B cell (primary cell): Measurements from ENCODE around the gene NTHL1. TPM values are rescaled to one million over a fixed set of nuclear protein-coding genes. Genes with fewer than 3 reads are reported as not detected.
A peak's percentile ranks its signal among the peaks of the same experiment; 100 is the strongest.

Experiments used
- ATAC-seq: fragments of 200-7000 bp; cut with Tn5 transposase; one replicate; pipeline ENCODE4 v1.10.0; 2021; ENCODE audit warnings: low read depth, mild to moderate bottlenecking, moderate number of reproducible peaks, moderate library complexity
- CTCF ChIA-PET: fragments of 350-600 bp; sonication (Branson Sonifier 250); formaldehyde crosslinking; loops from one replicate; lab custom pipeline; 2021; ENCODE audit warnings: antibody characterized with exemption, inconsistent platforms; lab: Charles Lee
- POLR2A ChIA-PET: fragments of 350-600 bp; sonication (Branson Sonifier 250); formaldehyde crosslinking; loops from one replicate; lab custom pipeline; 2021; ENCODE audit warnings: antibody characterized with exemption; lab: Charles Lee
- DNase-seq: peaks from one replicate; pipeline ENCODE4 v3.0.0; 2013
- H2AFZ ChIP-seq: 2 replicates; pipeline ENCODE4 v1.6.1; 2012; ENCODE audit warnings: mild to moderate bottlenecking, low read depth, low read length; ENCODE audit not compliant: insufficient read depth, poor library complexity, severe bottlenecking
- H3K27ac ChIP-seq, 2 donors: 1 replicate in 1 of 2; 2 replicates in 1 of 2; pipeline ENCODE4 v1.5.1; 2012 to 2013; ENCODE audit warnings: low read length in 2 of 2, mild to moderate bottlenecking in 2 of 2, moderate library complexity in 1 of 2
- H3K27me3 ChIP-seq, 4 experiments: fragments of 200-600 bp in 1 of 4; sonication (generic) in 1 of 4; replicated peaks in 1 of 4; 1 replicate in 2 of 4; 2 replicates in 2 of 4; pipeline versions ENCODE4 v1.6.1 to v1.7.0; 2013 to 2016; ENCODE audit warnings: low read length in 3 of 4, mild to moderate bottlenecking in 2 of 4, mixed read lengths in 1 of 4, moderate library complexity in 1 of 4; ENCODE audit not compliant: insufficient read depth in 4 of 4, control insufficient read depth in 3 of 4; ENCODE audit errors: control extremely low read depth in 1 of 4
- H3K36me3 ChIP-seq, 2 experiments: replicated peaks in 1 of 2; 1 replicate in 1 of 2; 2 replicates in 1 of 2; pipeline versions ENCODE4 v1.6.1 to v1.7.1; 2013; ENCODE audit warnings: low read length in 1 of 2; ENCODE audit not compliant: insufficient read depth in 2 of 2, control insufficient read depth in 1 of 2; ENCODE audit errors: control extremely low read depth in 1 of 2, extremely low read depth in 1 of 2
- H3K4me1 ChIP-seq, 2 donors: fragments of 200-600 bp in 1 of 2; sonication (generic) in 1 of 2; 1 replicate in 1 of 2; 2 replicates in 1 of 2; pipeline versions ENCODE4 v1.5.1 to v1.6.1; 2013 to 2017; ENCODE audit warnings: low read length in 2 of 2; ENCODE audit not compliant: control insufficient read depth in 2 of 2, insufficient read depth in 2 of 2
- H3K4me2 ChIP-seq: replicated peaks from 2 replicates; pipeline ENCODE3; 2012; ENCODE audit warnings: mild to moderate bottlenecking, low read depth, low read length; ENCODE audit not compliant: poor library complexity, severe bottlenecking
- H3K4me3 ChIP-seq, 5 experiments: fragments of 200-600 bp in 1 of 5; sonication (generic) in 1 of 5; 1 replicate in 3 of 5; 2 replicates in 2 of 5; pipeline versions ENCODE4 v1.5.1 to v1.7.0; 2011 to 2016; ENCODE audit warnings: low read length in 4 of 5, mild to moderate bottlenecking in 4 of 5, low read depth in 2 of 5, control low read depth in 1 of 5, moderate library complexity in 1 of 5; ENCODE audit not compliant: insufficient read depth in 1 of 5; ENCODE audit errors: control extremely low read depth in 1 of 5, extremely low read depth in 1 of 5
- H3K79me2 ChIP-seq: fragments of 200-600 bp; sonication (generic); one replicate; pipeline ENCODE4 v1.6.0; 2016; ENCODE audit warnings: low read length; ENCODE audit not compliant: control insufficient read depth, insufficient read depth
- H3K9ac ChIP-seq: fragments of 200-600 bp; sonication (generic); 2 replicates; pipeline ENCODE4 v1.6.1; 2017; ENCODE audit warnings: mild to moderate bottlenecking, low read length, moderate library complexity
- H3K9me3 ChIP-seq, 3 donors: one replicate each; pipeline versions ENCODE4 v1.6.1 to v1.7.1; 2013; ENCODE audit warnings: low read length in 2 of 3; ENCODE audit not compliant: control insufficient read depth in 2 of 3, insufficient read depth in 1 of 3; ENCODE audit errors: control extremely low read depth in 1 of 3
- H4K20me1 ChIP-seq: 2 replicates; pipeline ENCODE4 v1.6.0; 2012; ENCODE audit warnings: mild to moderate bottlenecking, low read length; ENCODE audit not compliant: insufficient read depth, control insufficient read depth, poor library complexity, severe bottlenecking
- H3K27ac Mint-ChIP-seq: one replicate; pipeline ENCODE4 v1.8.0; 2021; ENCODE audit warnings: mixed read lengths
- H3K27me3 Mint-ChIP-seq: one replicate; pipeline ENCODE4 v1.8.0; 2021; ENCODE audit warnings: mixed read lengths
- H3K4me1 Mint-ChIP-seq: one replicate; pipeline ENCODE4 v1.8.0; 2021; ENCODE audit warnings: mixed read lengths
- H3K4me3 Mint-ChIP-seq: one replicate; pipeline ENCODE4 v1.8.0; 2021; ENCODE audit warnings: mixed read lengths
- H3K9me3 Mint-ChIP-seq: one replicate; pipeline ENCODE4 v1.8.0; 2022; ENCODE audit warnings: mixed read lengths; ENCODE audit not compliant: insufficient read depth
- EZH2 ChIP-seq: IDR thresholded peaks from 2 replicates; pipeline ENCODE4 v1.6.1; 2012; ENCODE audit warnings: borderline replicate concordance, low read depth, mild to moderate bottlenecking, moderate library complexity, low read length; ENCODE audit not compliant: insufficient read depth, poor library complexity, severe bottlenecking
- WGBS: methylation state at CpG from one replicate; pipeline ENCODE4 v1.1.5; 2013; ENCODE audit warnings: missing lambda C conversion rate; ENCODE audit not compliant: insufficient coverage; 5-methylcytosine and 5-hydroxymethylcytosine counted together
- intact Hi-C: fragments of 100-400 bp; cut with micrococcal nuclease; formaldehyde crosslinking; loops from one replicate; pipeline ENCODE4 v1.10.0; 2022
- polyA plus RNA-seq: library from polyadenylated mRNA; depleted of rRNA; stranded (reverse); fragments of >200 nt; gene quantifications from 2 replicates; pipeline ENCODE4 v1.2.3, GENCODE V29; 2012
- total RNA-seq, 2 donors: library from RNA; stranded (reverse); fragments of 120-200 nt in 1 of 2; gene quantifications; 1 replicate in 1 of 2; 2 replicates in 1 of 2; pipeline versions ENCODE4 v1.2.3 to v1.2.4, GENCODE V29; 2013 to 2022
- TF ChIP-seq, protein P1 (sequence below): fragments of 200-600 bp; IDR thresholded peaks from one replicate; pipeline ENCODE4 v1.8.0; 2022; ENCODE audit warnings: antibody characterized with exemption, mild to moderate bottlenecking

Gene NTHL1
- total and polyA plus RNA-seq, 2 donors (not counting 1 experiment from before 2014, with no cell fraction given) = 17.5 to 27.6 TPM

DNA sequence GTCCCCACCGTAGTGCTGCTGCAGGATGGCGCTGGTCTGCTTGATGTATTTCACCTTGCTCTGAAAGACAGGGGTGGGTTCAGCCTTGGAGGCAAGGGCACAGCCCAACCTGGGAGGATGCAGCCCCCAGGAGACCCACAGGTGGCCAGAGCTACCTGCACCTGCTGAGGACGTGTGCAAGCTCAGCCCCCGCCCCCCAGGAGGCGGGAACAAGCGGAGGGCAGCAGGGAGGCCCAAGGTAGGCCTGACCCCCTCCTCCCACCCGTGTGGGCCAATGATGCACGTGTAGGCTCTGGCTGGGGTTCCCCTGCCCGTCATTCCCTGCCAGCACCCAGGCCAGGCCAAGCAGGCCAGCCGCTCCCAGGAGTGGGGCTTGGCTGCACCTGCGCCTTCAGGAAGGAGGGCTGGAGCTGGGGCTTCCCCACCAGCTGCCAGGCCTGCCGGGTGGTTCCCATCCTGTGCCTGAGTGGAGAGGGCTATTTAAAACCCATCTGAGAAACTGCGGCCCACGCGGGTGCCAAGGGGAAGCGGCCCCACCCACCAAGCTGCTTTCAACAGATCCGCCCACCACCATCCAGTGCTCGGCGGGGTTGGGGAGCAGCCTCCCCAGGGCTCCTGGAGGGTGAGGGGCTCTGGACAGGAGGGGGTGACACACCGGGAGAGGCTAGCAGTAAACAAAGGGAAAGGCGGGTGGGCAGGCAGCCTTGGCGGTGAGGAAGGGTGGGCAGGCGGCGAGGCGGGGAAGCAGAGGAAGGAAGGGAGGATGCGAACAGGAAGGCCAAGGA lies 3.8 kb downstream of the NTHL1 start:
- Histone ChIP-seq H2AFZ (no peak overlapping the region), H3K27me3 (no peaks in the 10 kb centered on the region), H3K4me1 (peaks cover 15 to 35% of the 10 kb centered on the region in 2 donors), H3K36me3 (no peaks in the 10 kb centered on the region), H3K27ac (no peak overlapping the region), H3K9me3 (no peaks in the 10 kb centered on the region), H4K20me1 (no peaks in the 10 kb centered on the region), H3K4me2 (peak overlapping the region; percentile 41), H3K79me2 (peaks cover 25% of the 10 kb centered on the region), H3K9ac (no peak overlapping the region), H3K4me3 (no peak overlapping the region)
- intact Hi-C loops = no loop called here
- WGBS = 59% methylated on average over 22 of the region's 26 CpGs
- no peak for DNase-seq
- ATAC-seq = no peak
- no peaks in the 10 kb centered on the region for H3K27me3 Mint-ChIP-seq
- peaks cover 20% of the 10 kb centered on the region for H3K4me1 Mint-ChIP-seq
- no peak overlapping the region for H3K27ac Mint-ChIP-seq
- no peak for TF ChIP-seq EZH2
- TF ChIP-seq, protein P1, sequence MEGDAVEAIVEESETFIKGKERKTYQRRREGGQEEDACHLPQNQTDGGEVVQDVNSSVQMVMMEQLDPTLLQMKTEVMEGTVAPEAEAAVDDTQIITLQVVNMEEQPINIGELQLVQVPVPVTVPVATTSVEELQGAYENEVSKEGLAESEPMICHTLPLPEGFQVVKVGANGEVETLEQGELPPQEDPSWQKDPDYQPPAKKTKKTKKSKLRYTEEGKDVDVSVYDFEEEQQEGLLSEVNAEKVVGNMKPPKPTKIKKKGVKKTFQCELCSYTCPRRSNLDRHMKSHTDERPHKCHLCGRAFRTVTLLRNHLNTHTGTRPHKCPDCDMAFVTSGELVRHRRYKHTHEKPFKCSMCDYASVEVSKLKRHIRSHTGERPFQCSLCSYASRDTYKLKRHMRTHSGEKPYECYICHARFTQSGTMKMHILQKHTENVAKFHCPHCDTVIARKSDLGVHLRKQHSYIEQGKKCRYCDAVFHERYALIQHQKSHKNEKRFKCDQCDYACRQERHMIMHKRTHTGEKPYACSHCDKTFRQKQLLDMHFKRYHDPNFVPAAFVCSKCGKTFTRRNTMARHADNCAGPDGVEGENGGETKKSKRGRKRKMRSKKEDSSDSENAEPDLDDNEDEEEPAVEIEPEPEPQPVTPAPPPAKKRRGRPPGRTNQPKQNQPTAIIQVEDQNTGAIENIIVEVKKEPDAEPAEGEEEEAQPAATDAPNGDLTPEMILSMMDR = no peak
- no peaks in the 10 kb centered on the region for H3K9me3 Mint-ChIP-seq
- no peak overlapping the region for H3K4me3 Mint-ChIP-seq
- CTCF ChIA-PET = interaction anchor here (0.6 kb wide), 1 partner anchor 97 kb away, joined by 3 read pairs; no protein-coding TSS in a partner anchor
- POLR2A ChIA-PET = no interaction called here

DNA sequence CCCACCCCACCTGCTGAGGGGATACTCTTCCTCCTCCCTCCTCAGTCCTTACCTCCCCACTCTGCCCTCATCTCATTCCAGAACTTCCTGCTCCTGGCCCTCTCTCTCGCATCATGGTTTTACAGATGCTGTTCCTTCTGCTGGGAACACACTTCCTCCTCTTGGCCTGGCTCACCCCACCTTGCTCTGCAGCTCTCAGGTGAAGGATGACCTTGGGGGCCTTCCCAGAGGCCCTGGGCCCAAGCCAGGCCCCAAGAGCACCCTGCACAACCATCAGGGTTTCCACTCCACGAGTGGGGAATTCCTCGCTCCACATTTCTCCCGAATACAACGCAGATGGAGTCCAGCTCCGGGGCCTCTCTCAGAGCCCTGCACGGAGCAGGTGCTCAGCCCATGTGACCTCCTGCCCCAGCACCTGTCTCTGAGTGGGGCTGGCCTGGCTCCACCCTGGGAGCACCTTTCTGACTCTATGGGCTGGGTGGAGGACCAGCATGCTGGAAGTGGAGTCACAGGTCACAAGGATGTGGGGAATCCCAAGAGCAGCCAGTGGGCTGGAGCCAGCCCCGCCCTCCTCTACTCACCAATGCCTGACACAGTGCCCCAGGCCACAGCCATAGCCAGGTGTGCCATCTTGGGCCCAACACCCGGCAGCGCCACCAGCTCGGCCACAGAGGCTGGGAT lies 4.5 kb downstream of the NTHL1 start:
- 93% methylated on average over 11 of the region's 11 CpGs for WGBS
- H3K36me3 ChIP-seq = no peaks in the 10 kb centered on the region
- H3K9ac ChIP-seq = no peak overlapping the region
- H3K27me3 ChIP-seq = no peaks in the 10 kb centered on the region
- intact Hi-C loops = no loop called here
- peak overlapping the region; percentile 41 for H3K4me2 ChIP-seq
- no peaks in the 10 kb centered on the region for H3K27me3 Mint-ChIP-seq
- no peaks in the 10 kb centered on the region for H4K20me1 ChIP-seq
- ChIA-PET POLR2A (no interaction called here), CTCF (no interaction called here)
- no peak for DNase-seq
- no peak overlapping the region for H3K4me3 ChIP-seq
- no peak overlapping the region for H2AFZ ChIP-seq
- H3K27ac ChIP-seq = no peak overlapping the region
- no peak overlapping the region for H3K27ac Mint-ChIP-seq
- no peaks in the 10 kb centered on the region for H3K9me3 Mint-ChIP-seq
- peaks cover 10 to 28% of the 10 kb centered on the region in 2 donors for H3K4me1 ChIP-seq
- peaks cover 18% of the 10 kb centered on the region for H3K79me2 ChIP-seq
- TF ChIP-seq EZH2 = no peak
- TF ChIP-seq, protein P1 = no peak
- no peaks in the 10 kb centered on the region for H3K9me3 ChIP-seq
- ATAC-seq = no peak
- H3K4me3 Mint-ChIP-seq = no peak overlapping the region
- H3K4me1 Mint-ChIP-seq = peaks cover 12% of the 10 kb centered on the region
